Suprapubic skin (tissue), 4 donors: ENCODE data around the gene LRMDA. TPM values are rescaled to one million over a fixed set of nuclear protein-coding genes. Genes with fewer than 3 reads are reported as not detected.

Experiments used
- DNase-seq, 2 donors: peaks; one replicate each; pipeline ENCODE4 v3.0.0-alpha.2; 2019; ENCODE audit warnings: low spot score in 2 of 2
- H3K27ac ChIP-seq: fragments of 200-600 bp; sonication (generic); one replicate; pipeline ENCODE4 v1.5.1; 2019
- H3K27me3 ChIP-seq: fragments of 200-600 bp; sonication (generic); one replicate; pipeline ENCODE4 v1.5.1; 2019
- H3K36me3 ChIP-seq: fragments of 200-600 bp; sonication (generic); one replicate; pipeline ENCODE4 v1.5.1; 2019
- H3K4me1 ChIP-seq: fragments of 200-600 bp; sonication (generic); one replicate; pipeline ENCODE4 v1.5.1; 2019
- H3K4me3 ChIP-seq: fragments of 200-600 bp; sonication (generic); one replicate; pipeline ENCODE4 v1.5.1; 2019; ENCODE audit warnings: mild to moderate bottlenecking
- H3K9me3 ChIP-seq: fragments of 200-600 bp; sonication (generic); one replicate; pipeline ENCODE4 v1.5.1; 2019
- CTCF ChIP-seq, 2 donors: fragments of 200-600 bp in 1 of 2; fragments of 450-650 bp in 1 of 2; sonication (generic) in 1 of 2; IDR thresholded peaks; one replicate each; pipeline ENCODE4 v1.5.1; 2016 to 2019; ENCODE audit warnings: antibody characterized with exemption in 2 of 2, mild to moderate bottlenecking in 1 of 2, moderate library complexity in 1 of 2
- EP300 ChIP-seq: sonication (generic); formaldehyde crosslinking; IDR thresholded peaks from one replicate; pipeline ENCODE4 v1.6.1; 2017; ENCODE audit warnings: antibody characterized with exemption
- POLR2A ChIP-seq, 2 donors: fragments of 450-650 bp; IDR thresholded peaks; one replicate each; pipeline ENCODE4 v1.6.1; 2017; ENCODE audit warnings: antibody characterized with exemption in 2 of 2, mild to moderate bottlenecking in 2 of 2, moderate library complexity in 2 of 2
- POLR2AphosphoS5 ChIP-seq, 3 donors: sonication (generic); formaldehyde crosslinking; IDR thresholded peaks; one replicate each; pipeline ENCODE4 v1.6.1; 2017; ENCODE audit warnings: antibody characterized with exemption in 3 of 3
- WGBS: methylation state at CpG from one replicate; pipeline ENCODE4 v1.1.5; 2018; 5-methylcytosine and 5-hydroxymethylcytosine counted together
- total RNA-seq, 4 donors: library from RNA; depleted of rRNA; stranded (reverse); fragments of >200 nt; gene quantifications; one replicate each; pipeline ENCODE4 v1.1.0, GENCODE V29; 2016

Gene LRMDA
- total RNA-seq, 4 donors from 2014 or later = 0.10 to 2.9 (median 1.9) TPM; not detected in 1

DNA sequence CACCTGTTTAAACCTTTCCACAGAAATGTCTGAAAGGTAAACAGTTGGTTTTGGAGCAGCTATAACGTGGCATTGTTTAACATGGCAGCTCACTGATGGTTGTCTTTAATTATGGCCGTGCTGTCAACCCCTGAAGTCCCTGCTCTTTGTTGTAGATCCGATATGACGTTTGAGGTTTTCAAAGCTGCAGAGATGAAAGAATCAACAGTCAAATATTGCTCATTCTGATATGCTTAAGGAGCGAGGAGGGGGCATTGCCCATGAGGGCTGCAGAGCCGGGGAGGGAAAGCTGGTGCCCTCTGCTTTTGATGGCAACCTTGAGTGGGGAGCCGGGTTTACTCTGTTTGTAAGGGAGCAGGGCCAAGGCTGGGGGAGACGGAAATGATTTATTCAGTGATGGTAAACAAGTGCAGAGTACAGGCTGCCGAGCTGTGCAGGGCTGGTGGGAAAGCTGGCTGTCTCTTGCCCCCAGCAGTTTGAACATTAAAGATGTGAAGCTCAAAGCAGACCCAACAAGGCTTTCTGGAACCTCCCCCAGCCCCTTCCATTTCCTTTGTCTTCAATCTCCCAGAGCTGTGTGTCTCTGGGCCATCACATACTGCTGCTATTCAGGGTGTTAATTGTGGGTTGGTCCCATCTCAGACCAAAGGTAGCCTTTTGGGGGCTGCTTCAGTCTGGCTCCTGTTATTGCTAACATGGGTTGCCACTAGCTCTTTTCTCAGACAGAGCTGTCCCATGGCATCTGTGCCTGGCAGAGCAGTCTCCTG lies 345.5 kb downstream of the LRMDA start:
- Histone ChIP-seq H3K4me1 (no peaks in the 10 kb centered on the region), H3K36me3 (no peaks in the 10 kb centered on the region), H3K27ac (no peak overlapping the region), H3K4me3 (no peak overlapping the region), H3K9me3 (no peaks in the 10 kb centered on the region), H3K27me3 (no peaks in the 10 kb centered on the region)
- WGBS = 82% methylated on average over 9 of the region's 9 CpGs
- TF ChIP-seq POLR2A (IDR thresholded peaks at IDR 0.05) = no peak
- no peak for DNase-seq

DNA sequence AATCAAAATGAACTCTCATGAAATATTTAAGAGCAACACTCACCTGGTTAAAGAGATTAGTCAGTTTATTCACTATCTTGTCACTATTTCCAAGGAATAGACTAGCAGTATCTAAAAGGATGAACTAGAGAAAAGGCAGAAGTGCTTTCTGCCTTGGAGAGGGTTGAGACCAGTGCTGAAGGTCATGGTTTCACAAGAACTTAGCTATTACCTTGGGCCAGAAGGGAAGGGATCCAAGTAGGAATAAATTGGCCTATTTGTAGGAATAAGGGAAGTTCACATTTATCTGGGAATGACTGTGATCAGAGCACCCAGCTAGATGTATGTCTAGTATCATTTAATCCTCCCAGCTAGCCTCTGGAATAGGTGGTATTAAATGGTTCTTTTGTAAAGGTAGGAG lies 347.2 kb downstream of the LRMDA start:
- no peaks in the 10 kb centered on the region for H3K27me3 ChIP-seq
- H3K4me1 ChIP-seq = no peaks in the 10 kb centered on the region
- no peak for DNase-seq
- H3K9me3 ChIP-seq = no peaks in the 10 kb centered on the region
- TF ChIP-seq POLR2AphosphoS5 (IDR thresholded peaks at IDR 0.05) (no peak), CTCF (IDR thresholded peaks at IDR 0.05) (no peak), POLR2A (IDR thresholded peaks at IDR 0.05) (no peak), EP300 (no peak)
- no peak overlapping the region for H3K4me3 ChIP-seq
- H3K36me3 ChIP-seq = no peaks in the 10 kb centered on the region
- H3K27ac ChIP-seq = no peak overlapping the region

DNA sequence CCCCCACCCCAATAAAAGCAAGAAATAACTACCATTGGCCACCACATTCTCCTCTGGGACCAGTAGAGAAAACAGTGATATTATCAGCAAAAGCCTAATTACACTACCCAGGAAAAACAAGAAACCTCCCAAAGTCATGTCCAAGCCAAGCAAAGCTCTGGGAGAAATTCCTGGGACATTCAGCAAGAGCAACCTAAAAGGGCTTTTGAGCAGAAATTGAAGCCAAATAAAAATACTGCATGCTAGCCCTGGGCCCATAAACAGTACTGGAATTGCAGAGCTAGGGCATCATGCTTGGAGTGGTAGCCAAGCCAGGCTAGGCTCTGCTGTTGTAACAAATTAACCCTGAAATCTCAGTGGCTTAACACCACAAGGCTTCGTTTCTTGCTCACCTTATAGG lies 347.9 kb downstream of the LRMDA start:
- no peaks in the 10 kb centered on the region for H3K27me3 ChIP-seq
- TF ChIP-seq POLR2AphosphoS5 (IDR thresholded peaks at IDR 0.05) = no peak
- no peak for TF ChIP-seq CTCF (IDR thresholded peaks at IDR 0.05)
- TF ChIP-seq POLR2A (IDR thresholded peaks at IDR 0.05) = no peak
- no peak for TF ChIP-seq EP300
- no peaks in the 10 kb centered on the region for H3K9me3 ChIP-seq
- DNase-seq = no peak
- no peak overlapping the region for H3K4me3 ChIP-seq
- no peak overlapping the region for H3K27ac ChIP-seq
- H3K4me1 ChIP-seq = no peaks in the 10 kb centered on the region
- 75% methylated on average over 1 of the region's 1 CpG for WGBS
- H3K36me3 ChIP-seq = no peaks in the 10 kb centered on the region

DNA sequence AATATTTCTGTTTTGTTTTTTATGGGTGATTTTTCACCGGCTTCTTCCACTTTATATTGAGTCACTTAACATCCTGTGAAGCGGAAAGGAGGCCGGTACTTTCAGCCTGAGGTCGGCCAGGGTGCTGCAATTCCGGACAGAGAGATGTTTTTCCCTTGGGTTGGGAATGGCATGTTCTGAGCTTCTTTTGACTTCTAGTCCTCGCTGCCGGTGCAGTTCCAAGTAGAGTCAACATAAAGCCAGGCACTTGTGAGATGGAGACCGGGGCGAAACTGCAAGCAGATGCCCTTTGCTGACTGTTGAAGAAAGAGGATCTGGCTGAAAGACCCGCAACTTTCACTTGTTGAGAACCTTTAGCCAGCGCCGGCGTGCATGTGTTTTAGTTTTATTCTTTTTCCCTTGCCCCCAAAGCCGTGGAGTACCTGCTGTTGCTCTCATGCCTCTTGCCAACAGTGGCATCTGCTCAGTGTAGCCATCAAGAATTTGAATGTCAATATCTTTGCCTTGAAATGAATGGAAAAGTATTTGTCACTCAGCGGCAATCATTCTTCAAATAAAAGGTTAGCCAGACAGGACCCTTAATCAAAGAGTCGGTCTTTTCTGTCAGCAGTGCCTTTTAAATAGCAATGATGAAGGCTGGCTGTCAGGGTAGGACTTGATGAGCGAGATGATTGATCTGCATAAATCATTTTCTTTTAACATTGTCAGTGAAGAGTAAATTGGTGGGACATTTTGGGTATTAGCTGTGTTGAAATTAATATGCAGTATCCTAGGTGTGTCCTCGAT lies 351.2 kb downstream of the LRMDA start:
- no peak for DNase-seq
- Histone ChIP-seq H3K9me3 (no peaks in the 10 kb centered on the region), H3K4me3 (no peak overlapping the region), H3K27me3 (no peaks in the 10 kb centered on the region), H3K27ac (no peak overlapping the region), H3K4me1 (no peaks in the 10 kb centered on the region), H3K36me3 (no peaks in the 10 kb centered on the region)
- 74% methylated on average over 18 of the region's 18 CpGs for whole genome bisulfite sequencing
- TF ChIP-seq CTCF (IDR thresholded peaks at IDR 0.05) = no peak

DNA sequence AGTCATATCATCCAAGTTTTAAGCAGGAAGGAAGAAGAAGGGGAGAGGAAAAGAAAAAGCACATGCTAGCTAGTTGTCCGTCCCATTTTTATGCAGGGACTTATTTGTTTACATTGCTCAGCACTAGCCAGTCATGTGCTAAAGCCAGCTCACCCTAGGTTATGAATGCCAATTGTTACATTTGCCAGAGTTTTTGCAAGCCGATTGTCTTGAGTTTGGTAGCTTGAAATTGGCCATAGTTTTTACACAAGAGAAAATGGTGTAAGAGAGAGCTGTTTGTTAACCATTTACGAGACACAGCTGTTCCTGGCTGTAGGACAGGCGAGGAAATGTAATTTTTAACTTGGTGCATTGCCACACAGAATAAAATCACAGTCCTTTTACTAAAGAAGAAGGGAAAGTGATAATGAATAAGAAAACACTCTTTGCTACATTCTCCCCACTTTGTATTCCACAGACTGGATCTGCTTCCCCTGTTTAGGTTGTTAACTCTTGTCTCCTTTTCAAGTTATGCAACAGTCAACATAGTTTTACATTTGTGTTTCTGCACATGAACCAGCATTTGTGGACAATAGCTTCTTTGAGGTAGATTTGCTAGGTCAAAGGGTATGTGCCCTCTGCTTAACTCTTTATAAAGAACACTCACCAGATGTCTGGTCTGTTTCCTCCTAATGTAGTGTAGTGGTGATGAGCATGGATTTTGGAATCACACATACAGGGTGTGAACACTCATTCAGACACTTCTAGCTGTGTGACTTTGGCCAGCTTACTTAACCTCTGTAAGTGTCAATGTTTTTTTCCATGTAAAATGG lies 357.2 kb downstream of the LRMDA start:
- TF ChIP-seq POLR2AphosphoS5 (IDR thresholded peaks at IDR 0.05) (no peak), EP300 (no peak), POLR2A (IDR thresholded peaks at IDR 0.05) (no peak), CTCF (IDR thresholded peaks at IDR 0.05) (no peak)
- Histone ChIP-seq H3K4me3 (no peak overlapping the region), H3K36me3 (no peaks in the 10 kb centered on the region), H3K4me1 (peaks cover 3% of the 10 kb centered on the region), H3K9me3 (no peaks in the 10 kb centered on the region), H3K27ac (no peak overlapping the region), H3K27me3 (no peaks in the 10 kb centered on the region)
- DNase-seq = no peak
- 39% methylated on average over 4 of the region's 4 CpGs for WGBS
